Left lung (tissue), 10 donors: ENCODE measurements around the gene PCSK7. TPM values are rescaled to one million over a fixed set of nuclear protein-coding genes. Genes with fewer than 3 reads are reported as not detected.

Source experiments
- ATAC-seq: fragments of 200-7000 bp; cut with Tn5 transposase; one replicate; pipeline ENCODE4 v1.9.1; 2020; ENCODE audit warnings: moderate library complexity
- DNase-seq, 4 donors: peaks; one replicate each; pipeline ENCODE4 v3.0.0-alpha.2; 2013 to 2020
- H3K27ac ChIP-seq, 2 donors: fragments of 200-600 bp; sonication (generic) in 1 of 2; one replicate each; pipeline versions ENCODE4 v1.5.0 to v1.8.0; 2020 to 2021
- H3K27me3 ChIP-seq, 2 donors: fragments of 200-600 bp; sonication (generic) in 1 of 2; one replicate each; pipeline versions ENCODE4 v1.5.0 to v1.8.0; 2020 to 2021
- H3K36me3 ChIP-seq, 2 donors: fragments of 200-600 bp; sonication (generic) in 1 of 2; one replicate each; pipeline versions ENCODE4 v1.5.0 to v1.8.0; 2020 to 2021
- H3K4me1 ChIP-seq, 2 donors: fragments of 200-600 bp; one replicate each; pipeline ENCODE4 v1.8.0; 2021
- H3K4me3 ChIP-seq, 2 donors: fragments of 200-600 bp; sonication (generic) in 1 of 2; one replicate each; pipeline versions ENCODE4 v1.5.0 to v1.8.0; 2020 to 2021; ENCODE audit warnings: mild to moderate bottlenecking in 1 of 2
- H3K9me3 ChIP-seq, 2 donors: fragments of 200-600 bp; sonication (generic) in 1 of 2; one replicate each; pipeline versions ENCODE4 v1.5.0 to v1.8.0; 2020 to 2021
- intact Hi-C, 2 donors: fragments of 100-400 bp; cut with DNase I; formaldehyde crosslinking; loops; one replicate each; pipeline versions ENCODE4 v1.11.2 to v1.14.2; 2022
- polyA plus RNA-seq, 6 donors: library from polyadenylated mRNA; unstranded; fragments of 120-200 nt; gene quantifications; one replicate each; pipeline ENCODE4 v1.2.1, GENCODE V29; 2013; ENCODE audit not compliant: insufficient read length in 6 of 6
- total RNA-seq, 2 donors: library from RNA; stranded (reverse); fragmentation: NEBNext Ultra II Directional; extraction: Animal tissue kit (Norgen Biotek cat#: 25700); gene quantifications; one replicate each; pipeline ENCODE4 v1.2.1, GENCODE V29; 2021
- TF ChIP-seq, protein P1 (sequence below), 2 donors: fragments of 200-600 bp; sonication (generic) in 1 of 2; IDR thresholded peaks; one replicate each; pipeline versions ENCODE4 v1.5.0 to v1.8.0; 2021; ENCODE audit warnings: antibody characterized with exemption in 2 of 2
- donor health status: DM: no; HTN: yes; CAD: no.
- donor health status: DM: no; HTN: no; CAD: no.

The PCSK7 gene
- total and polyA plus RNA-seq, 8 donors, result 24.5 to 77.8 (median 30.2) TPM

DNA sequence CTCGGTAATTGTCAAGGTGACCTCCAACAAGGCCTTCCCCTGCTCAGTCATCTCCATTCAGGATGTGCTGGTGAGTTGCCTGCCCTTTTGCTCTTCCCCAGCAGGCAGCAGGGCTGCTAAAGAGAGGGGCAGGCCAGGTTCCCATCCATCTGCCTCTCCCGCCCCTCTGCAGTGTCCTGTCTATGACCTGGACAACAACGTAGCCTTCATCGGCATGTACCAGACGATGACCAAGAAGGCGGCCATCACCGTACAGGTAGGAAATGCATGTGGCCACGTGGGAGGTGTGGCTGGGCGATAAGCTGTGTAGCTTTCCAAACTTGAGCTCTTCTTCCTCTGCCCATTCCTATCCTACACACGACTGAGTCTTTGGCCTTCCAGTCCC, 49.3 kb downstream of the PCSK7 start:
- Histone ChIP-seq H3K4me3 (no peak overlapping the region), H3K27ac (no peak overlapping the region), H3K36me3 (peaks cover 0 to 31% of the 10 kb centered on the region in 2 donors), H3K27me3 (no peaks in the 10 kb centered on the region), H3K4me1 (peaks cover 18 to 41% of the 10 kb centered on the region in 2 donors), H3K9me3 (no peaks in the 10 kb centered on the region)
- intact Hi-C loops, result no loop called here
- DNase-seq (no peak), ATAC-seq (no peak)
- TF ChIP-seq, protein P1, sequence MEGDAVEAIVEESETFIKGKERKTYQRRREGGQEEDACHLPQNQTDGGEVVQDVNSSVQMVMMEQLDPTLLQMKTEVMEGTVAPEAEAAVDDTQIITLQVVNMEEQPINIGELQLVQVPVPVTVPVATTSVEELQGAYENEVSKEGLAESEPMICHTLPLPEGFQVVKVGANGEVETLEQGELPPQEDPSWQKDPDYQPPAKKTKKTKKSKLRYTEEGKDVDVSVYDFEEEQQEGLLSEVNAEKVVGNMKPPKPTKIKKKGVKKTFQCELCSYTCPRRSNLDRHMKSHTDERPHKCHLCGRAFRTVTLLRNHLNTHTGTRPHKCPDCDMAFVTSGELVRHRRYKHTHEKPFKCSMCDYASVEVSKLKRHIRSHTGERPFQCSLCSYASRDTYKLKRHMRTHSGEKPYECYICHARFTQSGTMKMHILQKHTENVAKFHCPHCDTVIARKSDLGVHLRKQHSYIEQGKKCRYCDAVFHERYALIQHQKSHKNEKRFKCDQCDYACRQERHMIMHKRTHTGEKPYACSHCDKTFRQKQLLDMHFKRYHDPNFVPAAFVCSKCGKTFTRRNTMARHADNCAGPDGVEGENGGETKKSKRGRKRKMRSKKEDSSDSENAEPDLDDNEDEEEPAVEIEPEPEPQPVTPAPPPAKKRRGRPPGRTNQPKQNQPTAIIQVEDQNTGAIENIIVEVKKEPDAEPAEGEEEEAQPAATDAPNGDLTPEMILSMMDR (IDR thresholded peaks at IDR 0.05), result no peak

DNA sequence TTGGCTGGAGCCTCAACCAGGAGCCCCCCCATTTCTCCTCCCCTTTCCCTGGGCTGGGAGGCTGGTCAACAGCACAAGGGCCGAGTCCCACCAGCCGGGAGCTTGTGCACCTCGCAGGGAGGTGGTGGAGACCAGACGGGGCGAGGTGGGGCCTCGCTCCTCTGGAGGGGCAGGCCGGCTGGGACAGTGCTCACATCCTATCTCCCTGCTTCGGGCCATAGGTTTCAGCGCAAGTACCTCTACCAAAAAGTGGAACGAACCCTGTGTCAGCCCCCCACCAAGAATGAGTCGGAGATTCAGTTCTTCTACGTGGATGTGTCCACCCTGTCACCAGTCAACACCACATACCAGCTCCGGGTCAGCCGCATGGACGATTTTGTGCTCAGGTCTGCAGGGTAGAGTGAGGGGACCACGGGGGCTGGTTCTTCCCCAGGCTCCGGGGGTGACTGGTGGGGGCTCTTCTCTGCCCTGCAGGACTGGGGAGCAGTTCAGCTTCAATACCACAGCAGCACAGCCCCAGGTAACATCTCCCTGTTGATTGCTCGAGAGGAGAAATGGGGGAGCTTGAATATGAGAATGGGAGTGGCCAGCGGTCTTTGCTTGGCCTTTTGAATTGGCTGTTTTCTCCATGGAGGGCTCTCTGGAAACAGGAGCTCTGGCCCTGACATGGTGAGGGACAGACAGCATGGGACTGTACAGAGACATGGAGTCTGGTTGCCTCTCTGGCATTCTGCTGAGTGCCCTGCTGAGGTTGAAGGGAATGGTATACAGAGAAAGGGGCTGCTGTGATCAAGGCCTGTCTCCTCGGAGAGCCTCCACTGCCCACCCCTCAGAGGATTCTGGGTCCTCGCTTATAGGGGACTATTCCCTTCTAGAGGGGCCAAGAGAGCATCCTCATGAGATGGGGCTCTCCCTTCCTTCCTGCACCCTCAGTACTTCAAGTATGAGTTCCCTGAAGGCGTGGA, 50.0 kb downstream of the PCSK7 start:
- H3K9me3 ChIP-seq, result no peaks in the 10 kb centered on the region
- peaks cover 0 to 26% of the 10 kb centered on the region in 2 donors for H3K36me3 ChIP-seq
- no peaks in the 10 kb centered on the region for H3K27me3 ChIP-seq
- intact Hi-C loops, result no loop called here
- ATAC-seq (no peak), DNase-seq (no peak)
- H3K4me3 ChIP-seq, result no peak overlapping the region
- TF ChIP-seq, protein P1 (IDR thresholded peaks at IDR 0.05), result no peak
- H3K4me1 ChIP-seq, result peaks cover 19 to 43% of the 10 kb centered on the region in 2 donors
- no peak overlapping the region for H3K27ac ChIP-seq

DNA sequence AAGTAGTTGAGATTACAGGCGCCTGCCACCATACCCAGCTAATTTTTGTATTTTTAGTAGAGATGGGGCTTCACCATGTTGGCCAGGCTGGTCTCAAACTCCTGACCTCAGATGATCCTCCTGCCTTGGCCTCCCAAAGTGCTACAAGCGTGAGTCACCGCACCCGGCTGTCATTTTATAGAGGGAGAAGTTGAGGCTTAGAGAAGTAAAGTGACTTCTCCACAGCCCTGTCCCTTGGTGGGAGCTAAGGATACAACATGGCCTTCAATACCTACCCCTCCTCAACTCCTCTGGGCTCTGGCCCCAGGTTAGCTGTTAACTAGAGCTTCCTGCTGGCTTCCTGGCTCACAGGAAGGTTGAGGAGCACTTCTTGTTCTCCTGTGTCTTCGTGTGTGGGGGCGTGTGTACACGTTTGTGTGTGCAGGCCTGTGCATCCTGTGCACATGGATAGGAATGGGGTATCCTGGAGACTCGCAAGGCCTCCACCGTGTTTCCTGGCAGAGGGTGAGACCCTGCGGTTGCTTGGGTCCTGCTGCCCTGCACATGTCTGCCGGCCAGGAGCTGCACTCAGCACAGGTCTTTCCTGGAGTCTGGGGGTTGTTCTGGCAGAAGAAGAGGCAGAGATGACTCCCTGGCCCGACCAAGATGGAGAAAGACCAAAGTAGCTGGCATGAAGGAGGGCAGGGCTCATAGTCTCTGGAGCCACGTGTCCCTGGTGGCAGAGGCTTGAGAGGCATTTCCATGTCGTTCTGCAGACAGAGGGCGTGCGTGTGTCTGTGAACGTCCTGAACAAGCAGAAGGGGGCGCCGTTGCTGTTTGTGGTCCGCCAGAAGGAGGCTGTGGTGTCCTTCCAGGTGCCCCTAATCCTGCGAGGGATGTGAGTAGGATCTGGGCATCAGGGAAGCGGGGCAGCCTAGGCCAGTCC, 51.0 kb downstream of the PCSK7 start:
- Histone ChIP-seq H3K27ac (peak overlapping the region in 1 of 2 donors; percentile 91), H3K4me1 (peaks cover 19 to 43% of the 10 kb centered on the region in 2 donors), H3K36me3 (peaks cover 0 to 26% of the 10 kb centered on the region in 2 donors), H3K4me3 (no peak overlapping the region), H3K9me3 (no peaks in the 10 kb centered on the region), H3K27me3 (no peaks in the 10 kb centered on the region)
- peak; percentile 39 for ATAC-seq
- intact Hi-C loops, result no loop called here
- peak in 2 of 4 donors; percentile 69 to 84 for DNase-seq
- TF ChIP-seq, protein P1 (IDR thresholded peaks at IDR 0.05), result peak; percentile 50 to 51

DNA sequence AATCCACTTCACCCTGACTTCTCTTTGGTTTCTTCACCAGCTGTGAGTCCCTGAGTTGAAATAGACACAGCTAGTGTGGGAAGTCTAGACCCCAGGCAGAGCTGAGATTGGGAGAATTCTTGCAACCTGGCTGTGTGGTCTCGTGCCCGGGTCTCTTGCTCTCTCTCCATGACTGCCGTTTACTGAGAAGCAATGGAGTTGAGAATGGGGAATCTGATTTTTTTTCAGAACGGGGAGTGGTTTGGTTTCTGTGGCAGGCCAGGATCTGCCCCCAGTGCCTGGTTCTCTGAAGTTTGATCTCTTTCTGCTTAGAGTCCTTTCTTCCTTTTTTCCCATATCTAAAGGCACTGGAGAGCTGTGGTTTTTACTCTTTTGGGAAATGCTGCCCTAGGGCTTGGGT, 51.9 kb downstream of the PCSK7 start:
- intact Hi-C loops, result no loop called here
- TF ChIP-seq, protein P1 (IDR thresholded peaks at IDR 0.05), result no peak
- ATAC-seq, result no peak
- H3K27me3 ChIP-seq, result no peaks in the 10 kb centered on the region
- H3K27ac ChIP-seq, result peak overlapping the region; percentile 88 to 91
- H3K9me3 ChIP-seq, result no peaks in the 10 kb centered on the region
- peaks cover 19 to 39% of the 10 kb centered on the region in 2 donors for H3K4me1 ChIP-seq
- DNase-seq, result no peak
- peak overlapping the region; percentile 73 to 88 for H3K4me3 ChIP-seq
- H3K36me3 ChIP-seq, result peaks cover 0 to 26% of the 10 kb centered on the region in 2 donors
